ENCODE measurements around the gene GCLC. TPM values are rescaled to one million over a fixed set of nuclear protein-coding genes. Genes with fewer than 3 reads are reported as not detected.

The GCLC gene
- total and polyA plus RNA-seq, 7 donors, result 4.7 to 31.9 (median 17.9) TPM

- Histone ChIP-seq H3K4me3 (no peak overlapping the region), H3K4me1 (peaks cover 52% of the 10 kb centered on the region), H3K9me3 (no peaks in the 10 kb centered on the region), H3K27me3 (ENCODE audit: insufficient read depth in 3 of 3, low read length in 2 of 3) (no peaks in the 10 kb centered on the region), H3K27ac (peak overlapping the region; percentile 1), H3K36me3 (ENCODE audit: insufficient read depth in 1 of 2, low read depth in 1 of 2) (peaks cover 7 to 13% of the 10 kb centered on the region in 2 donors)
- TF ChIP-seq, protein P1, sequence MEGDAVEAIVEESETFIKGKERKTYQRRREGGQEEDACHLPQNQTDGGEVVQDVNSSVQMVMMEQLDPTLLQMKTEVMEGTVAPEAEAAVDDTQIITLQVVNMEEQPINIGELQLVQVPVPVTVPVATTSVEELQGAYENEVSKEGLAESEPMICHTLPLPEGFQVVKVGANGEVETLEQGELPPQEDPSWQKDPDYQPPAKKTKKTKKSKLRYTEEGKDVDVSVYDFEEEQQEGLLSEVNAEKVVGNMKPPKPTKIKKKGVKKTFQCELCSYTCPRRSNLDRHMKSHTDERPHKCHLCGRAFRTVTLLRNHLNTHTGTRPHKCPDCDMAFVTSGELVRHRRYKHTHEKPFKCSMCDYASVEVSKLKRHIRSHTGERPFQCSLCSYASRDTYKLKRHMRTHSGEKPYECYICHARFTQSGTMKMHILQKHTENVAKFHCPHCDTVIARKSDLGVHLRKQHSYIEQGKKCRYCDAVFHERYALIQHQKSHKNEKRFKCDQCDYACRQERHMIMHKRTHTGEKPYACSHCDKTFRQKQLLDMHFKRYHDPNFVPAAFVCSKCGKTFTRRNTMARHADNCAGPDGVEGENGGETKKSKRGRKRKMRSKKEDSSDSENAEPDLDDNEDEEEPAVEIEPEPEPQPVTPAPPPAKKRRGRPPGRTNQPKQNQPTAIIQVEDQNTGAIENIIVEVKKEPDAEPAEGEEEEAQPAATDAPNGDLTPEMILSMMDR (IDR thresholded peaks at IDR 0.05), result no peak
- DNase-seq (no peak), ATAC-seq (peak in 2 of 4 donors; percentile 40 to 58)
- intact Hi-C loops (cut with DNase I), result no loop called here
- WGBS, 3 donors, result 28 to 65% (median 33%) methylated on average over 1 of the region's 1 CpG
Measured at GRCh38 chr6:53524455-53524815, 20.5 kb downstream of the GCLC start.

- peak overlapping the region; percentile 3 for H3K27ac ChIP-seq
- no peaks in the 10 kb centered on the region for H3K27me3 ChIP-seq (ENCODE audit: insufficient read depth in 3 of 3, low read length in 2 of 3)
- no peak overlapping the region for H3K4me3 ChIP-seq
- peaks cover 7 to 16% of the 10 kb centered on the region in 2 donors for H3K36me3 ChIP-seq (ENCODE audit: insufficient read depth in 1 of 2, low read depth in 1 of 2)
- TF ChIP-seq, protein P1 (IDR thresholded peaks at IDR 0.05), result no peak
- DNase-seq, result no peak
- 36 to 51% (median 39%) methylated on average over 8 of the region's 8 CpGs for WGBS, 3 donors
- peak in 2 of 4 donors; percentile 57 to 74 for ATAC-seq
- H3K9me3 ChIP-seq, result no peaks in the 10 kb centered on the region
- H3K4me1 ChIP-seq, result peaks cover 47% of the 10 kb centered on the region
- intact Hi-C loops (cut with DNase I), result loop anchor here in 1 of 2 donors (1.0 kb wide), 1 partner anchor 10 kb away; no protein-coding TSS in a partner anchor
Measured at GRCh38 chr6:53523511-53524454, 21.1 kb downstream of the GCLC start.

- H3K36me3 ChIP-seq (ENCODE audit: insufficient read depth in 1 of 2, low read depth in 1 of 2), result peaks cover 10 to 37% of the 10 kb centered on the region in 2 donors
- DNase-seq (no peak), ATAC-seq (no peak)
- no peaks in the 10 kb centered on the region for H3K27me3 ChIP-seq (ENCODE audit: insufficient read depth in 3 of 3, low read length in 2 of 3)
- H3K4me3 ChIP-seq, result no peak overlapping the region
- no peaks in the 10 kb centered on the region for H3K9me3 ChIP-seq
- 87 to 90% (median 88%) methylated on average over 14 of the region's 14 CpGs for WGBS, 3 donors
- TF ChIP-seq, protein P1 (IDR thresholded peaks at IDR 0.05), result no peak
- intact Hi-C loops (cut with DNase I), result no loop called here
- H3K27ac ChIP-seq, result no peak overlapping the region
- peaks cover 42% of the 10 kb centered on the region for H3K4me1 ChIP-seq
Measured at GRCh38 chr6:53520320-53520928, 24.5 kb downstream of the GCLC start.

- no peak for ATAC-seq
- peaks cover 34% of the 10 kb centered on the region for H3K4me1 ChIP-seq
- no peaks in the 10 kb centered on the region for H3K9me3 ChIP-seq
- H3K36me3 ChIP-seq (ENCODE audit: insufficient read depth in 1 of 2, low read depth in 1 of 2), result peaks cover 10 to 52% of the 10 kb centered on the region in 2 donors
- H3K27me3 ChIP-seq (ENCODE audit: insufficient read depth in 3 of 3, low read length in 2 of 3), result no peaks in the 10 kb centered on the region
- 71 to 83% (median 83%) methylated on average over 1 of the region's 1 CpG for WGBS, 3 donors
- no peak overlapping the region for H3K27ac ChIP-seq
- H3K4me3 ChIP-seq, result no peak overlapping the region
- intact Hi-C loops (cut with DNase I), result no loop called here
- no peak for DNase-seq
- TF ChIP-seq, protein P1 (IDR thresholded peaks at IDR 0.05), result no peak
Measured at GRCh38 chr6:53518862-53519261, 26.0 kb downstream of the GCLC start.
